Lower leg skin (tissue), 3 donors: Measurements from ENCODE around the gene STX16.

ENCODE experiments used
- CTCF ChIP-seq, 3 donors: fragments of 450-650 bp; IDR thresholded peaks; one replicate each; pipeline ENCODE4 v1.5.1; 2016; ENCODE audit warnings: antibody characterized with exemption in 3 of 3, mild to moderate bottlenecking in 3 of 3, moderate library complexity in 2 of 3
- POLR2A ChIP-seq, 2 donors: fragments of 450-650 bp; IDR thresholded peaks; one replicate each; pipeline ENCODE4 v1.6.1; 2016 to 2017; ENCODE audit warnings: antibody characterized with exemption in 2 of 2, mild to moderate bottlenecking in 1 of 2, moderate library complexity in 1 of 2

GRCh38 chr20:58713801-58714339, 62.8 kb downstream of the STX16 start:
- TF ChIP-seq CTCF (IDR thresholded peaks at IDR 0.05) (no peak), POLR2A (IDR thresholded peaks at IDR 0.05) (no peak)
